ENCODE measurements around the gene IPO8. TPM values are rescaled to one million over a fixed set of nuclear protein-coding genes. Genes with fewer than 3 reads are reported as not detected.

Gene IPO8
- total RNA-seq, 1 experiment from 2014 or later: 48.0 TPM

DNA sequence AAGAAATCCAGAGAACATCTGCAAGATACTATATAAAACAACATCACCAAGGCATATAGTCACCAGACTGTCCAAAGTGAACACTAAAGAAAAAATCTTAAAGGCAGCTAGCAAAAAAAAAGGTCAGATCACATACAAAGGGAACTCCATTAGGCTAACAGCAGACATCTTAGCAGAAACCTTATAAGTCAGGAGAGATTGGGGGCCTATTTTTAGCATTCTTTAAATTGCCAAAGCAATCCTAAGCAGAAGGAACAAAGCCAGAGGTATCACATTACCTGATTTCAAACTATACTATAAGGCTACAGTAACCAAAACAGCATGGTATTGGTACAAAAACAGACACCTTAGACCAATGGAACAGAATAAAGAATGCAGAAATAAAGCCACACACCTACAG is 92.5 kb downstream of the IPO8 start:
- H3K9ac ChIP-seq (ENCODE audit: extremely low read depth, insufficient read length, low read length): no peak overlapping the region

More for the DNA sequence above, 92.5 kb downstream of the IPO8 start:
- Histone ChIP-seq H2BK12ac (ENCODE audit: insufficient read length, low read depth, low read length) (no peak overlapping the region), H2AFZ (ENCODE audit: low read length) (no peak overlapping the region), H4K5ac (ENCODE audit: insufficient read length, low read depth, low read length) (no peak overlapping the region), H3K4me1 (ENCODE audit: insufficient read depth, low read length) (no peaks in the 10 kb centered on the region), H3K79me1 (ENCODE audit: insufficient read depth, low read depth, low read length, poor library complexity, severe bottlenecking) (no peaks in the 10 kb centered on the region), H3T11ph (ENCODE audit: low read length) (no peak overlapping the region), H3K79me2 (ENCODE audit: insufficient read depth, low read length) (no peaks in the 10 kb centered on the region), H3K4me2 (ENCODE audit: insufficient read depth, insufficient read length, low read length) (no peak overlapping the region), H2BK15ac (ENCODE audit: low read depth, low read length) (no peak overlapping the region), H2BK5ac (ENCODE audit: insufficient read length, low read length) (no peak overlapping the region), H4K8ac (replicated peaks; ENCODE audit: insufficient read length, low read depth, low read length) (no peak overlapping the region), H3K23me2 (ENCODE audit: insufficient read length, low read depth, low read length, poor library complexity, severe bottlenecking) (no peaks in the 10 kb centered on the region), H2AK5ac (ENCODE audit: insufficient read length, low read length) (no peak overlapping the region), H3K23ac (ENCODE audit: insufficient read length, low read depth, low read length) (no peak overlapping the region), H2BK20ac (ENCODE audit: low read depth, low read length, poor library complexity, severe bottlenecking) (no peak overlapping the region), H3K18ac (ENCODE audit: insufficient read length, low read depth, low read length) (no peak overlapping the region), H3K4ac (ENCODE audit: low read depth, low read length) (no peak overlapping the region), H3K27ac (ENCODE audit: insufficient read length, low read depth, low read length) (no peak overlapping the region), H4K91ac (ENCODE audit: insufficient read length, low read depth, low read length) (no peak overlapping the region), H2BK120ac (ENCODE audit: low read depth, low read length, poor library complexity, severe bottlenecking) (no peak overlapping the region), H3K56ac (ENCODE audit: insufficient read length, low read depth, low read length) (no peak overlapping the region), H3K27me3 (ENCODE audit: insufficient read depth, low read length) (no peaks in the 10 kb centered on the region), H3K9me3 (ENCODE audit: control insufficient read depth, low read depth, low read length) (no peaks in the 10 kb centered on the region), H4K20me1 (ENCODE audit: control insufficient read depth, insufficient read depth, insufficient read length) (no peaks in the 10 kb centered on the region), H3K14ac (ENCODE audit: insufficient read depth, low read length) (no peak overlapping the region)
- H3K27me3 Mint-ChIP-seq (ENCODE audit: low read depth): no peaks in the 10 kb centered on the region; the same call in none of the 2 replicates
- TF ChIP-seq, protein P1, sequence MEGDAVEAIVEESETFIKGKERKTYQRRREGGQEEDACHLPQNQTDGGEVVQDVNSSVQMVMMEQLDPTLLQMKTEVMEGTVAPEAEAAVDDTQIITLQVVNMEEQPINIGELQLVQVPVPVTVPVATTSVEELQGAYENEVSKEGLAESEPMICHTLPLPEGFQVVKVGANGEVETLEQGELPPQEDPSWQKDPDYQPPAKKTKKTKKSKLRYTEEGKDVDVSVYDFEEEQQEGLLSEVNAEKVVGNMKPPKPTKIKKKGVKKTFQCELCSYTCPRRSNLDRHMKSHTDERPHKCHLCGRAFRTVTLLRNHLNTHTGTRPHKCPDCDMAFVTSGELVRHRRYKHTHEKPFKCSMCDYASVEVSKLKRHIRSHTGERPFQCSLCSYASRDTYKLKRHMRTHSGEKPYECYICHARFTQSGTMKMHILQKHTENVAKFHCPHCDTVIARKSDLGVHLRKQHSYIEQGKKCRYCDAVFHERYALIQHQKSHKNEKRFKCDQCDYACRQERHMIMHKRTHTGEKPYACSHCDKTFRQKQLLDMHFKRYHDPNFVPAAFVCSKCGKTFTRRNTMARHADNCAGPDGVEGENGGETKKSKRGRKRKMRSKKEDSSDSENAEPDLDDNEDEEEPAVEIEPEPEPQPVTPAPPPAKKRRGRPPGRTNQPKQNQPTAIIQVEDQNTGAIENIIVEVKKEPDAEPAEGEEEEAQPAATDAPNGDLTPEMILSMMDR (conservative IDR thresholded peaks at IDR 0.05): no peak
- no peak overlapping the region for H3K4me3 Mint-ChIP-seq
- H3K9me3 Mint-ChIP-seq: peaks cover 16 to 17% of the 10 kb centered on the region in 2 experiments; a peak in 4 of 5 replicates
- no peak overlapping the region for H3K27ac Mint-ChIP-seq
- peaks cover 12 to 18% (median 12%) of the 10 kb centered on the region in 3 experiments for H3K36me3 Mint-ChIP-seq (ENCODE audit: insufficient read depth in 1 of 3, low read depth in 3 of 3)
- peaks cover 10% of the 10 kb centered on the region in 2 experiments; a peak in 3 of 4 replicates for H3K4me1 Mint-ChIP-seq
- DNase-seq: no peak

Measured in H9 (cell line).